WTC11 (cell line): Measurements from ENCODE around the gene PRMT9. TPM values are rescaled to one million over a fixed set of nuclear protein-coding genes. Genes with fewer than 3 reads are reported as not detected.
A peak's percentile ranks its signal among the peaks of the same experiment; 100 is the strongest.

Experiments
- ATAC-seq: fragments of 200-7000 bp; cut with Tn5 transposase; 2 replicates; pipeline ENCODE4 v1.10.0; 2021; ENCODE audit warnings: mild to moderate bottlenecking, moderate library complexity
- CTCF ChIA-PET: fragments of 300-600 bp; sonication (Branson Sonifier 250); formaldehyde crosslinking; loops from one replicate; lab custom pipeline; 2021; ENCODE audit warnings: antibody characterized with exemption; lab: Charles Lee
- POLR2A ChIA-PET: fragments of 350-600 bp; sonication (Branson Sonifier 250); formaldehyde crosslinking; loops from one replicate; lab custom pipeline; 2021; ENCODE audit warnings: antibody characterized with exemption; lab: Charles Lee
- DNase-seq: peaks from one replicate; pipeline ENCODE4 v3.0.0; 2021; ENCODE audit warnings: low spot score
- H3K27ac Mint-ChIP-seq: 2 replicates; pipeline ENCODE4 v1.8.0; 2021; ENCODE audit warnings: mixed read lengths
- H3K27me3 Mint-ChIP-seq: 2 replicates; pipeline ENCODE4 v1.8.0; 2021; ENCODE audit warnings: low read depth, mild to moderate bottlenecking, moderate library complexity, mixed read lengths
- H3K36me3 Mint-ChIP-seq: 2 replicates; pipeline ENCODE4 v1.8.0; 2021; ENCODE audit warnings: mixed read lengths
- H3K4me1 Mint-ChIP-seq: 2 replicates; pipeline ENCODE4 v1.8.0; 2022; ENCODE audit warnings: mixed read lengths
- H3K4me3 Mint-ChIP-seq: 2 replicates; pipeline ENCODE4 v1.8.0; 2021; ENCODE audit warnings: mild to moderate bottlenecking, moderate library complexity, mixed read lengths
- H3K9me3 Mint-ChIP-seq: 2 replicates; pipeline ENCODE4 v1.8.0; 2021; ENCODE audit warnings: mixed read lengths
- AR ChIP-seq: fragments of 250-450 bp; sonication (Bioruptor Pico); IDR thresholded peaks from 2 replicates; pipeline ENCODE4 v1.9.0; 2021; ENCODE audit warnings: mild to moderate bottlenecking
- ARID4B ChIP-seq: sonication (generic); formaldehyde crosslinking; IDR thresholded peaks from 2 replicates; pipeline ENCODE4 v1.8.0; 2023; ENCODE audit warnings: missing genetic modification reagents, mild to moderate bottlenecking, borderline replicate concordance
- ATF3 ChIP-seq: sonication (generic); formaldehyde crosslinking; conservative IDR thresholded peaks from 2 replicates; pipeline ENCODE4 v1.8.1; 2022; ENCODE audit warnings: mild to moderate bottlenecking, missing genetic modification reagents
- CREB1 ChIP-seq: sonication (generic); formaldehyde crosslinking; IDR thresholded peaks from 2 replicates; pipeline ENCODE4 v1.8.0; 2023; ENCODE audit warnings: mild to moderate bottlenecking, missing genetic modification reagents
- FOXP1 ChIP-seq: sonication (generic); formaldehyde crosslinking; IDR thresholded peaks from 2 replicates; pipeline ENCODE4 v1.8.0; 2022; ENCODE audit warnings: missing genetic modification reagents, mild to moderate bottlenecking, moderate library complexity, borderline replicate concordance
- GABPB1 ChIP-seq: sonication (generic); formaldehyde crosslinking; IDR thresholded peaks from 2 replicates; pipeline ENCODE4 v1.8.1; 2023; ENCODE audit warnings: mild to moderate bottlenecking, missing genetic modification reagents
- MYBL2 ChIP-seq: sonication (generic); formaldehyde crosslinking; IDR thresholded peaks from 2 replicates; pipeline ENCODE4 v1.8.1; 2023; ENCODE audit warnings: mild to moderate bottlenecking, moderate library complexity, missing genetic modification reagents
- NFE2L1 ChIP-seq: sonication (generic); formaldehyde crosslinking; IDR thresholded peaks from 2 replicates; pipeline ENCODE4 v1.8.1; 2023; ENCODE audit warnings: missing genetic modification reagents
- NR3C1 ChIP-seq: sonication (generic); formaldehyde crosslinking; conservative IDR thresholded peaks from 2 replicates; pipeline ENCODE4 v1.8.1; 2023; ENCODE audit warnings: low read depth, mild to moderate bottlenecking, missing genetic modification reagents
- PRDM15 ChIP-seq: sonication (generic); formaldehyde crosslinking; IDR thresholded peaks from 2 replicates; pipeline ENCODE4 v1.8.0; 2022; ENCODE audit warnings: missing genetic modification reagents
- SOX15 ChIP-seq: fragments of 250-450 bp; sonication (Bioruptor Pico); IDR thresholded peaks from 2 replicates; pipeline ENCODE4 v1.9.0; 2021; ENCODE audit warnings: mild to moderate bottlenecking
- TEAD4 ChIP-seq: sonication (generic); formaldehyde crosslinking; IDR thresholded peaks from 2 replicates; pipeline ENCODE4 v1.8.0; 2022; ENCODE audit warnings: mild to moderate bottlenecking, missing genetic modification reagents
- ZNF121 ChIP-seq: sonication (generic); formaldehyde crosslinking; IDR thresholded peaks from 2 replicates; pipeline ENCODE4 v1.8.0; 2023; ENCODE audit warnings: missing genetic modification reagents
- ZNF512 ChIP-seq: sonication (generic); formaldehyde crosslinking; IDR thresholded peaks from 2 replicates; pipeline ENCODE4 v1.8.1; 2022; ENCODE audit warnings: missing genetic modification reagents, borderline replicate concordance
- total RNA-seq: library from RNA; stranded (reverse); gene quantifications from 3 replicates; pipeline ENCODE4 v1.2.3, GENCODE V29; 2021
- TF ChIP-seq, protein P1 (sequence below): sonication (generic); formaldehyde crosslinking; IDR thresholded peaks from 2 replicates; pipeline ENCODE4 v1.8.0; 2022; ENCODE audit warnings: mild to moderate bottlenecking, missing genetic modification reagents

The PRMT9 gene
- total RNA-seq, 1 experiment from 2014 or later, result 11.4 TPM

DNA sequence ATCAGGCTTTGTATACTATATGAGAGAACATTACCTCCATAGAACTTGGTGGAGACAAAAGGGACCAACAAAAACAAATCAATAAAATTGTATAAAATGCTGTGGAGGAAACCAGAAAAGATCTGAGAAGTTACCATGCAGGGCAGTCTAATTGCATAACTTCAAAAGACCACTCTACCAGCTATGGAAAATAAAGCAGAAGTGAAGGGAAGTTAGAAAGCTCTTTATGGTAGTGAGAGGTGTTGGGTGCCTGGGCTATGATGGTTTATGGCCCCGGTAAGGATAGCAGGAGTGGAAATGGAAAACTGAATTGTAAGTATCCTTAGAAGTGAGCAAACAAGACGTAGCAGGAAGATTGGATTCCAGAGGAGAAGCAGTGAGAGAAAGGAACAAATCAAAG lies 63.6 kb downstream of the PRMT9 start:
- H3K4me3 Mint-ChIP-seq, result peak overlapping the region; percentile 28
- CTCF ChIA-PET, result no interaction called here

More for the DNA sequence above, 63.6 kb downstream of the PRMT9 start:
- ATAC-seq, result no peak
- peaks cover 24% of the 10 kb centered on the region for H3K36me3 Mint-ChIP-seq
- peak overlapping the region; percentile 37 for H3K27ac Mint-ChIP-seq
- POLR2A ChIA-PET, result no interaction called here
- H3K27me3 Mint-ChIP-seq, result no peaks in the 10 kb centered on the region; the same call in 1 of the 2 replicates
- TF ChIP-seq FOXP1 (CRISPR knock-in tag) (no peak), NFE2L1 (CRISPR knock-in tag) (no peak), ZNF121 (CRISPR knock-in tag) (no peak), AR (CRISPR knock-in tag) (no peak), ZNF512 (CRISPR knock-in tag) (no peak), SOX15 (CRISPR knock-in tag) (no peak), ATF3 (CRISPR knock-in tag) (no peak), CREB1 (no peak), MYBL2 (no peak), NR3C1 (CRISPR knock-in tag) (no peak), TEAD4 (CRISPR knock-in tag) (no peak), ARID4B (CRISPR knock-in tag) (no peak), PRDM15 (CRISPR knock-in tag) (no peak), GABPB1 (CRISPR knock-in tag) (no peak)
- TF ChIP-seq, protein P1, sequence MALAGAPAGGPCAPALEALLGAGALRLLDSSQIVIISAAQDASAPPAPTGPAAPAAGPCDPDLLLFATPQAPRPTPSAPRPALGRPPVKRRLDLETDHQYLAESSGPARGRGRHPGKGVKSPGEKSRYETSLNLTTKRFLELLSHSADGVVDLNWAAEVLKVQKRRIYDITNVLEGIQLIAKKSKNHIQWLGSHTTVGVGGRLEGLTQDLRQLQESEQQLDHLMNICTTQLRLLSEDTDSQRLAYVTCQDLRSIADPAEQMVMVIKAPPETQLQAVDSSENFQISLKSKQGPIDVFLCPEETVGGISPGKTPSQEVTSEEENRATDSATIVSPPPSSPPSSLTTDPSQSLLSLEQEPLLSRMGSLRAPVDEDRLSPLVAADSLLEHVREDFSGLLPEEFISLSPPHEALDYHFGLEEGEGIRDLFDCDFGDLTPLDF, result no peak
- peaks cover 31% of the 10 kb centered on the region for H3K4me1 Mint-ChIP-seq
- H3K9me3 Mint-ChIP-seq, result no peaks in the 10 kb centered on the region
- no peak for DNase-seq
